Hepatocyte (in vitro differentiated cells): ENCODE data around the gene RARB.

Experiments used
- EZH2 ChIP-seq: fragments of 200-600 bp; sonication (generic); IDR thresholded peaks from 2 replicates; pipeline ENCODE4 v1.6.1; 2016; ENCODE audit warnings: antibody characterized with exemption, mild to moderate bottlenecking, borderline replicate concordance
- TF ChIP-seq, protein P1 (sequence below): fragments of 200-600 bp; sonication (generic); IDR thresholded peaks from 2 replicates; pipeline ENCODE4 v1.5.1; 2016; ENCODE audit warnings: antibody characterized with exemption, mild to moderate bottlenecking; ENCODE audit not compliant: poor library complexity

DNA sequence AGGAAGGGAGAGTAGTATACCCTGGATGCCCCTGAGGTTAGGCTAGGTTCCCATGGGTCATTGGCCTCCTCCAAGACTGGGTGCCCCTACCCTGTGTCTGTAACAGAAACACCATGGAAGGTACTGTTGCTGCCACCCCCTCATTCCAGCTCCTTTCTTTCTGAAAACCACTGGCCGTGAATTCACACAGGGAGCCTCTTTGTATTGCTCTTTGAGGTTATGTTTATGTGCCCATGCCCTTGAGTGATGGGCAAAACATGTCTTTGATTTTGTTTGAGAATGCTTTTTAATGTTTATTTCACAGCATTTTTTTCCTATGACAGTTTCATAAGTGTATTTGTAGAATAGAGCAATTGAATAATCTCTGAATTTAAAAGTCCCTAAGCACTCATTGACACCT, 79.7 kb downstream of the RARB start:
- TF ChIP-seq, protein P1, sequence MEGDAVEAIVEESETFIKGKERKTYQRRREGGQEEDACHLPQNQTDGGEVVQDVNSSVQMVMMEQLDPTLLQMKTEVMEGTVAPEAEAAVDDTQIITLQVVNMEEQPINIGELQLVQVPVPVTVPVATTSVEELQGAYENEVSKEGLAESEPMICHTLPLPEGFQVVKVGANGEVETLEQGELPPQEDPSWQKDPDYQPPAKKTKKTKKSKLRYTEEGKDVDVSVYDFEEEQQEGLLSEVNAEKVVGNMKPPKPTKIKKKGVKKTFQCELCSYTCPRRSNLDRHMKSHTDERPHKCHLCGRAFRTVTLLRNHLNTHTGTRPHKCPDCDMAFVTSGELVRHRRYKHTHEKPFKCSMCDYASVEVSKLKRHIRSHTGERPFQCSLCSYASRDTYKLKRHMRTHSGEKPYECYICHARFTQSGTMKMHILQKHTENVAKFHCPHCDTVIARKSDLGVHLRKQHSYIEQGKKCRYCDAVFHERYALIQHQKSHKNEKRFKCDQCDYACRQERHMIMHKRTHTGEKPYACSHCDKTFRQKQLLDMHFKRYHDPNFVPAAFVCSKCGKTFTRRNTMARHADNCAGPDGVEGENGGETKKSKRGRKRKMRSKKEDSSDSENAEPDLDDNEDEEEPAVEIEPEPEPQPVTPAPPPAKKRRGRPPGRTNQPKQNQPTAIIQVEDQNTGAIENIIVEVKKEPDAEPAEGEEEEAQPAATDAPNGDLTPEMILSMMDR: no peak
- no peak for TF ChIP-seq EZH2
